ENCODE measurements around the gene MCM6.

MCM6 gene

DNA sequence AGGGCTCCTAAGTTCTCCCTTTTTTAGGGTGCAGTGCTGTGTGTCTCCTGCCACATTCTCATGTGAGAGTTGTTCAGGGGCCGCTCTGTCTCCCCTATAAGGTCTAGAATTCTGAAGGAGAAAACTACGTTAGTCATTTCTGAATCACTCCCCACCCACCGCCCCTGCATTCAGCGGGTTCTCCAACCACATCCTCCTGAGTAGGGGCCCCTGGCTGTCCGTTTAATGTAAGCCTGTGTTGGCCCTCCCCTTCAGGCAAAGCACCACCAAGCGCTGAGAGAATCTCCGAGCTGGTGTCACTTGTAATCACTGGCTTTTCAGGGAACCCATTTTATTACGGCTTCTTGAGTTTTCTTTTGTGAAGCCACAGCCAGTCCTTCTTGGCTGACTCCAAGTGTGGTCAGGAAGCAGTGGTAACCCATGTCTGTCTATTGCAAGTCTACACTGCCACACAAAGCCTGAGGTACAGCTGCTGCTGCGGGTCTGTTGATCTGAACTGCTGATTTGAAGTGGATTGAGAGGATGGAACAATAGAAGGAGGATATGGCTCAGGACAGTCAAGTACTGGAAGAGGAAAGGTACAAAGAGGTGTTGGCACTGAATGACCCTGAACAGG is 56.1 kb downstream of the MCM6 start:
- H3K9me3 ChIP-seq (ENCODE audit: insufficient read depth, low read depth, low read length): peaks cover 15% of the 10 kb centered on the region; the same call in 1 of the 2 replicates
- H3K4me3 ChIP-seq (ENCODE audit: low read length, poor library complexity, severe bottlenecking): peak overlapping the region; percentile 79
- 0 out of 2 replicates have a peak, but pooled peaks cover 6% of the 10 kb centered on the region for H3F3A ChIP-seq (ENCODE audit: low read depth)
- peak overlapping the region; percentile 66 for H2AFZ ChIP-seq (ENCODE audit: low read length)
- H3K4me2 ChIP-seq (ENCODE audit: low read depth, low read length, poor library complexity, severe bottlenecking): peak overlapping the region; percentile 91
- H3K36me3 ChIP-seq (ENCODE audit: insufficient read depth, low read length): no peaks in the 10 kb centered on the region
- no peaks in the 10 kb centered on the region for H3K27me3 ChIP-seq (ENCODE audit: insufficient read depth, low read length, poor library complexity, severe bottlenecking)
- H3K9ac ChIP-seq (ENCODE audit: low read depth, low read length, poor library complexity, severe bottlenecking): peak overlapping the region; percentile 80
- peaks cover 13% of the 10 kb centered on the region; the same call in 1 of the 2 replicates for H3K79me2 ChIP-seq (ENCODE audit: insufficient read depth, low read length)
- no peaks in the 10 kb centered on the region for H3K9me2 ChIP-seq (replicated peaks; ENCODE audit: low read depth, low read length)
- TF ChIP-seq EZH2phosphoT487 (IDR thresholded peaks at IDR 0.05; ENCODE audit: borderline replicate concordance): no peak
- no peaks in the 10 kb centered on the region for H4K20me1 ChIP-seq (ENCODE audit: insufficient read depth, low read length, poor library complexity, severe bottlenecking)
- peaks cover 26% of the 10 kb centered on the region for H3K4me1 ChIP-seq (ENCODE audit: insufficient read depth, low read length, poor library complexity, severe bottlenecking)

DNA sequence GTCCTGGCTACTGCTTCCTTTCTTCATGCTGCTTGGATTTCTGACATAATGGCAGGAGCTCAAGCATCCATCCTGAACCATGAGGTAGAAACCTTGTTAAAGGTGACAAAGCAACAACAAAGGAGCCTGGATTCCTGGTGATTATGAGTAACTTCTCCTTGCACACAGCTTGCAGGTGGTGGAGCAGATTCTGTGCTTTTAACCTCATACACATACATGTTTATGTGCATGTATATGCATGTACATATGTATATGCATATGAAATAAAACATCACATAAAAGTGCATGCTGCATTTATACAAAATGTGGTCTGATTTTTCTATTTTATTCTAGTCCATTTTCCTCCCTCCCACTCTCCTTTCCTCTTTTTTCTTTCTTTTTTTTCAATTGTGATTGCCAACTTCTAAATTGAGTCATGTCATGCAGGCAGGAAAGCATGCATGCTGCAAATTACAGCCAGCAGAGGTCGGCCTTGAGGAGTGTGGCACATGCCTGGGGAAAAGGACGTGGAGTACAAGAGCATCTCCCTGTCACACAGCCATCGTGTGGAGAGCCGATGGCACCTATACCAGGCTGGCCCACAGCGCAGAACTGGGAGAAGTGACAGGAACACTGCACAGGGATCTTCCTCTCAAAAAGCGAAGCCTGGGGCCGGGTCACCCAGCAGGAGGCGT is 57.2 kb downstream of the MCM6 start:
- Histone ChIP-seq H3K4me2 (ENCODE audit: low read depth, low read length, poor library complexity, severe bottlenecking) (peak overlapping the region; percentile 91), H3K4me1 (ENCODE audit: insufficient read depth, low read length, poor library complexity, severe bottlenecking) (peaks cover 26% of the 10 kb centered on the region), H3K9me2 (replicated peaks; ENCODE audit: low read depth, low read length) (no peaks in the 10 kb centered on the region), H3K4me3 (ENCODE audit: low read length, poor library complexity, severe bottlenecking) (peak overlapping the region; percentile 79), H3F3A (ENCODE audit: low read depth) (0 out of 2 replicates have a peak, but pooled peaks cover 6% of the 10 kb centered on the region), H3K27me3 (ENCODE audit: insufficient read depth, low read length, poor library complexity, severe bottlenecking) (no peaks in the 10 kb centered on the region), H3K9ac (ENCODE audit: low read depth, low read length, poor library complexity, severe bottlenecking) (peak overlapping the region; percentile 80), H2AFZ (ENCODE audit: low read length) (no peak overlapping the region), H4K20me1 (ENCODE audit: insufficient read depth, low read length, poor library complexity, severe bottlenecking) (no peaks in the 10 kb centered on the region), H3K79me2 (ENCODE audit: insufficient read depth, low read length) (peaks cover 13% of the 10 kb centered on the region; the same call in 1 of the 2 replicates), H3K9me3 (ENCODE audit: insufficient read depth, low read depth, low read length) (peaks cover 15% of the 10 kb centered on the region; the same call in 1 of the 2 replicates), H3K36me3 (ENCODE audit: insufficient read depth, low read length) (no peaks in the 10 kb centered on the region)
- TF ChIP-seq EZH2phosphoT487 (IDR thresholded peaks at IDR 0.05; ENCODE audit: borderline replicate concordance): no peak
- TF ChIP-seq, protein P1, sequence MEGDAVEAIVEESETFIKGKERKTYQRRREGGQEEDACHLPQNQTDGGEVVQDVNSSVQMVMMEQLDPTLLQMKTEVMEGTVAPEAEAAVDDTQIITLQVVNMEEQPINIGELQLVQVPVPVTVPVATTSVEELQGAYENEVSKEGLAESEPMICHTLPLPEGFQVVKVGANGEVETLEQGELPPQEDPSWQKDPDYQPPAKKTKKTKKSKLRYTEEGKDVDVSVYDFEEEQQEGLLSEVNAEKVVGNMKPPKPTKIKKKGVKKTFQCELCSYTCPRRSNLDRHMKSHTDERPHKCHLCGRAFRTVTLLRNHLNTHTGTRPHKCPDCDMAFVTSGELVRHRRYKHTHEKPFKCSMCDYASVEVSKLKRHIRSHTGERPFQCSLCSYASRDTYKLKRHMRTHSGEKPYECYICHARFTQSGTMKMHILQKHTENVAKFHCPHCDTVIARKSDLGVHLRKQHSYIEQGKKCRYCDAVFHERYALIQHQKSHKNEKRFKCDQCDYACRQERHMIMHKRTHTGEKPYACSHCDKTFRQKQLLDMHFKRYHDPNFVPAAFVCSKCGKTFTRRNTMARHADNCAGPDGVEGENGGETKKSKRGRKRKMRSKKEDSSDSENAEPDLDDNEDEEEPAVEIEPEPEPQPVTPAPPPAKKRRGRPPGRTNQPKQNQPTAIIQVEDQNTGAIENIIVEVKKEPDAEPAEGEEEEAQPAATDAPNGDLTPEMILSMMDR (conservative IDR thresholded peaks at IDR 0.05; ENCODE audit: low read length): peak; percentile 90

GRCh38 chr2:135817951-135818350 is 58.3 kb downstream of the MCM6 start:
- TF ChIP-seq EZH2phosphoT487 (IDR thresholded peaks at IDR 0.05; ENCODE audit: borderline replicate concordance): no peak
- TF ChIP-seq, protein P1 (conservative IDR thresholded peaks at IDR 0.05; ENCODE audit: low read length): no peak
- H3K79me2 ChIP-seq (ENCODE audit: insufficient read depth, low read length): peaks cover 13% of the 10 kb centered on the region; the same call in 1 of the 2 replicates
- H3K9me2 ChIP-seq (replicated peaks; ENCODE audit: low read depth, low read length): no peaks in the 10 kb centered on the region
- no peak overlapping the region for H3K9ac ChIP-seq (ENCODE audit: low read depth, low read length, poor library complexity, severe bottlenecking)
- no peak overlapping the region for H3K4me2 ChIP-seq (ENCODE audit: low read depth, low read length, poor library complexity, severe bottlenecking)
- no peak overlapping the region for H2AFZ ChIP-seq (ENCODE audit: low read length)
- 0 out of 2 replicates have a peak, but pooled peaks cover 6% of the 10 kb centered on the region for H3F3A ChIP-seq (ENCODE audit: low read depth)
- peaks cover 7% of the 10 kb centered on the region; the same call in 1 of the 2 replicates for H3K9me3 ChIP-seq (ENCODE audit: insufficient read depth, low read depth, low read length)
- no peaks in the 10 kb centered on the region for H3K27me3 ChIP-seq (ENCODE audit: insufficient read depth, low read length, poor library complexity, severe bottlenecking)
- no peaks in the 10 kb centered on the region for H3K36me3 ChIP-seq (ENCODE audit: insufficient read depth, low read length)
- H3K4me1 ChIP-seq (ENCODE audit: insufficient read depth, low read length, poor library complexity, severe bottlenecking): peaks cover 26% of the 10 kb centered on the region
- H3K4me3 ChIP-seq (ENCODE audit: low read length, poor library complexity, severe bottlenecking): no peak overlapping the region
- no peaks in the 10 kb centered on the region for H4K20me1 ChIP-seq (ENCODE audit: insufficient read depth, low read length, poor library complexity, severe bottlenecking)
